Measurements from ENCODE around the gene RASSF10. TPM values are rescaled to one million over a fixed set of nuclear protein-coding genes. Genes with fewer than 3 reads are reported as not detected.

The RASSF10 gene
- total RNA-seq, 1 experiment from 2014 or later = 2.4 TPM

GRCh38 chr11:12973528-12974181, 35.5 kb upstream of the RASSF10 start:
- Mint-ChIP-seq H3K4me1 (no peaks in the 10 kb centered on the region), H3K36me3 (ENCODE audit: insufficient read depth in 1 of 3, low read depth in 3 of 3) (no peaks in the 10 kb centered on the region), H3K27ac (no peak overlapping the region), H3K9me3 (no peaks in the 10 kb centered on the region), H3K27me3 (ENCODE audit: low read depth) (no peaks in the 10 kb centered on the region), H3K4me3 (no peak overlapping the region)
- no peak overlapping the region for H4K91ac ChIP-seq (ENCODE audit: insufficient read length, low read depth, low read length)
- H3K27ac ChIP-seq (ENCODE audit: insufficient read length, low read depth, low read length) = no peak overlapping the region
- no peak for TF ChIP-seq CTCF (conservative IDR thresholded peaks at IDR 0.05)
- no peak overlapping the region for H2BK120ac ChIP-seq (ENCODE audit: low read depth, low read length, poor library complexity, severe bottlenecking)
- no peak overlapping the region for H3K9ac ChIP-seq (ENCODE audit: extremely low read depth, insufficient read length, low read length)
- H2AFZ ChIP-seq (ENCODE audit: low read length) = no peak overlapping the region
- H4K8ac ChIP-seq (replicated peaks; ENCODE audit: insufficient read length, low read depth, low read length) = no peak overlapping the region
- no peak overlapping the region for H3K4me2 ChIP-seq (ENCODE audit: insufficient read depth, insufficient read length, low read length)
- H2BK5ac ChIP-seq (ENCODE audit: insufficient read length, low read length) = no peak overlapping the region
- no peak overlapping the region for H3K18ac ChIP-seq (ENCODE audit: insufficient read length, low read depth, low read length)
- no peak for DNase-seq
- H3K23ac ChIP-seq (ENCODE audit: insufficient read length, low read depth, low read length) = no peak overlapping the region
- no peak overlapping the region for H4K5ac ChIP-seq (ENCODE audit: insufficient read length, low read depth, low read length)
- no CpG with 5 or more reads among the region's 1 CpG for WGBS (ENCODE audit: extremely low coverage, insufficient read length, low lambda C conversion rate)
- H3K79me2 ChIP-seq (ENCODE audit: insufficient read depth, low read length) = no peaks in the 10 kb centered on the region
- H3K56ac ChIP-seq (ENCODE audit: insufficient read length, low read depth, low read length) = no peak overlapping the region
- no peaks in the 10 kb centered on the region for H3K4me1 ChIP-seq (ENCODE audit: insufficient read depth, low read length)
- no peaks in the 10 kb centered on the region for H4K20me1 ChIP-seq (ENCODE audit: control insufficient read depth, insufficient read depth, insufficient read length)
- H2AK5ac ChIP-seq (ENCODE audit: insufficient read length, low read length) = no peak overlapping the region
- no peak overlapping the region for H3T11ph ChIP-seq (ENCODE audit: low read length)
- no peak overlapping the region for H2BK20ac ChIP-seq (ENCODE audit: low read depth, low read length, poor library complexity, severe bottlenecking)
- no peaks in the 10 kb centered on the region for H3K23me2 ChIP-seq (ENCODE audit: insufficient read length, low read depth, low read length, poor library complexity, severe bottlenecking)
- no peak overlapping the region for H3K4ac ChIP-seq (ENCODE audit: low read depth, low read length)
- no peak overlapping the region for H2BK12ac ChIP-seq (ENCODE audit: insufficient read length, low read depth, low read length)
- H3K14ac ChIP-seq (ENCODE audit: insufficient read depth, low read length) = no peak overlapping the region
- H3K79me1 ChIP-seq (ENCODE audit: insufficient read depth, low read depth, low read length, poor library complexity, severe bottlenecking) = no peaks in the 10 kb centered on the region
- no peaks in the 10 kb centered on the region for H3K9me3 ChIP-seq (ENCODE audit: control insufficient read depth, low read depth, low read length)
- no peak overlapping the region for H2BK15ac ChIP-seq (ENCODE audit: low read depth, low read length)
- no peaks in the 10 kb centered on the region for H3K27me3 ChIP-seq (ENCODE audit: insufficient read depth, low read length)

Measured in H9 (cell line).